ENCODE data around the gene MN1. TPM values are rescaled to one million over a fixed set of nuclear protein-coding genes. Genes with fewer than 3 reads are reported as not detected.

The MN1 gene
- total RNA-seq, 4 donors from 2014 or later, result 1.7 to 7.0 (median 2.4) TPM

DNA sequence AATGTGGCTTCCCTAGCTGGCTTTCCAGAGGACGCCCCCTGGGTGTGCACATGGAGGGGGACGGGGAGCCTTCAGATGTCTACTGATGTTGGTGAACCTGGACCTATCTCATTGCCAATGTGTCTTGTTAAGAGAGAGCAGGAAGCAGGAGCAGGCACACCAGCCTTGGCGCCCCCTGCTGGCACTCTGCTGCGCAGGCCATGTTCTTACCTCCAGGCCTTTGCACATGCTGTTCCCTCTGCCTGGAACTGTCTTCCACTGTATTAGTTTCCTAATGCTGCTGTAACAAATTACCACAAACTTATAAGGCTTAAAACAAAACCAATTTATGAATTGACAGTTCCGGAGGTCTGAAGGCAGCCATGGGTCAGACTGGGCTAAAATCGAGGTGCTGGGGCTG, 23.6 kb upstream of the MN1 start:
- intact Hi-C loops (cut with DNase I; ENCODE audit: low total_unique reads), result no loop called here
- TF ChIP-seq POLR2A (IDR thresholded peaks at IDR 0.05), result no peak
- TF ChIP-seq, protein P1, sequence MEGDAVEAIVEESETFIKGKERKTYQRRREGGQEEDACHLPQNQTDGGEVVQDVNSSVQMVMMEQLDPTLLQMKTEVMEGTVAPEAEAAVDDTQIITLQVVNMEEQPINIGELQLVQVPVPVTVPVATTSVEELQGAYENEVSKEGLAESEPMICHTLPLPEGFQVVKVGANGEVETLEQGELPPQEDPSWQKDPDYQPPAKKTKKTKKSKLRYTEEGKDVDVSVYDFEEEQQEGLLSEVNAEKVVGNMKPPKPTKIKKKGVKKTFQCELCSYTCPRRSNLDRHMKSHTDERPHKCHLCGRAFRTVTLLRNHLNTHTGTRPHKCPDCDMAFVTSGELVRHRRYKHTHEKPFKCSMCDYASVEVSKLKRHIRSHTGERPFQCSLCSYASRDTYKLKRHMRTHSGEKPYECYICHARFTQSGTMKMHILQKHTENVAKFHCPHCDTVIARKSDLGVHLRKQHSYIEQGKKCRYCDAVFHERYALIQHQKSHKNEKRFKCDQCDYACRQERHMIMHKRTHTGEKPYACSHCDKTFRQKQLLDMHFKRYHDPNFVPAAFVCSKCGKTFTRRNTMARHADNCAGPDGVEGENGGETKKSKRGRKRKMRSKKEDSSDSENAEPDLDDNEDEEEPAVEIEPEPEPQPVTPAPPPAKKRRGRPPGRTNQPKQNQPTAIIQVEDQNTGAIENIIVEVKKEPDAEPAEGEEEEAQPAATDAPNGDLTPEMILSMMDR (IDR thresholded peaks at IDR 0.05), result no peak
- no peak for DNase-seq (ENCODE audit: low spot score in 2 of 2)
- WGBS, 2 donors, result 89 to 97% methylated on average over 6 of the region's 6 CpGs
- no peak overlapping the region for H3K4me3 ChIP-seq (ENCODE audit: low read depth, poor library complexity, severe bottlenecking)

DNA sequence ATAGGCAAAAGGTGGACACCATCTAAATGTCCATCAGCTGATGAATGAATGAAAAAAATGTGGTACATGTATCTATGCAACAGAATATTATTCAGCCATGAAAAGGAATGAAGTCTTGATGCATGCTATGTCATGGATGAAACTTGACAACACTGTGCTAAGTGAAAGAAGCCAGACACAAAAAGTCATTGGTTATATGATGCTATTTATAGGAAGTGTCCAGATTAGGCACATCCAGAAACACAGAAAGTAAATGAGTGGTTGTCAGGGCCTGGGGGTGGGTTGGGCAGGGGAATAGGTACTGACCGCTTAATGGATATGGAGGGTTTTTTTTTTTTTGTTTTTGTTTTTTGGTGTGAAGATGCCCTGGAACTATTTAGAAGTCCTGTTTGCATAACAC, 21.7 kb upstream of the MN1 start:
- TF ChIP-seq, protein P1 (IDR thresholded peaks at IDR 0.05), result no peak
- TF ChIP-seq POLR2A (IDR thresholded peaks at IDR 0.05), result no peak
- intact Hi-C loops (cut with DNase I; ENCODE audit: low total_unique reads), result no loop called here
- no peak for DNase-seq (ENCODE audit: low spot score in 2 of 2)
- no peak overlapping the region for H3K4me3 ChIP-seq (ENCODE audit: low read depth, poor library complexity, severe bottlenecking)
- WGBS, 2 donors, result 98% methylated on average over 1 of the region's 1 CpG

DNA sequence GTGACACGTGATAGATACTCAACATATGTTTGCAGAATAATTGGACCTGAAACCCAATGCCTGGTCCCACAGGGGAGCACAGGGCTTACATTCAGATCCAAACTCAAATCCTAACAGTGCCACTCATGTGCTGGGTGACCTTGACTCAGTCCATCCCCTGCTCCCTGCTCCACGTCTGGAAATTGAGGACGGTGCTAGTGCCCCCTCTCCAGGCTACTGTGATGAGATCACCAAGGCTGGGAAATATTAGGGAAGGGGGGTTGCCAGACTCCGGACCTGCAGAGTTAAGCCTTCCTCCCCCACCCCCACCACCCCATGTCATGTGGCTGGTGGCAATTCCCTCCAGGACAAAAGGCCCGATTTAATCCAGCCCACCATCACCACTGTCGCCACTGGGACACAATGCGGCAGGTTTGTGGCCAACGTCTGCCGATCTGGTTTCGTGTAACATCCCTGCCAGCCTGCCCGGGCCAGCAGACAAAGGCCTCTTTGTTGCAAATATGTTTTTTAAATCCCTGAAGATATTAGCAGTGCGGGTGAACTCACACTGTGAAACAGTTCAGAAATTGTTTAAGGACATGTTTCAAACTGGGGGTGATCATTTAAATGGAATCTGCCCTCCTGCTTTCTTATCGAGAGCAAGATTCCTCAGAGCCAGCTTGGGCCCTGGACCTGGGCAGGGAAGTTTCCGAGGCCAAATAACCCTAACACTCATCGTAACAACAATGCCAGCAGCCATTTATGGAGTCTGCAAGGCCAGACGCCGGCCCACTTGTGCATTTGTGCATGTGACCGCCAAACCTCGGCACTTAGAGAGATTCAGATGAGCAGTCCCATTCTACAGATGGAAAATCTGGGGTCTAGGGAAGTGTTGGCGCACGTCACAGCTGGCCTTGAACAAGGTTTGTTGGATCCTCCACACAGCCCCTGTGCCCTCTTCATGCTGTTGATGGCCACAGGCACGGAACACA, 19.6 kb upstream of the MN1 start:
- WGBS, 2 donors, result 72 to 75% methylated on average over 22 of the region's 22 CpGs
- no peak for DNase-seq (ENCODE audit: low spot score in 2 of 2)
- intact Hi-C loops (cut with DNase I; ENCODE audit: low total_unique reads), result no loop called here
- no peak for TF ChIP-seq POLR2A (IDR thresholded peaks at IDR 0.05)
- TF ChIP-seq, protein P1 (IDR thresholded peaks at IDR 0.05), result no peak
- no peak overlapping the region for H3K4me3 ChIP-seq (ENCODE audit: low read depth, poor library complexity, severe bottlenecking)

DNA sequence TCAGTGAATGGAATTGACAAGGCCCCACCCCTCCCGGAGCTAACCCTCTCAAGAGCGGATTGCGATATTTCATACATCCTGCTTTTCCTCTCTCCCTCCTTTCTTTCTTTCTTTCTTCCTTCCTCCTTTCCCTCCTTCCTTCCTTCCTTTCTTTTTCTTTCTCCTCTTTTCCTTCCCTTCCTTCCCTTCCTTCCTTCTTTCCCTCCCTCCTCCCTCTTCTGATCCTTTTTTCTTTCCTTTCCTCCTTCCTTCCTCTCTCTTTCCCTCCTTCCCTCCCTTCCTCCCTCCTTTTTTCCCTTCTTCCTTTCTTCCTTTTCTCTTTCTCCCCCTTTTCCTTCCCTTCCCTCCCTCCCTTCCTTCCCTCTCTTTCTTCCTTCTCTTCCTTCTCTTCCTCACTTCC, 15.0 kb upstream of the MN1 start:
- no peak overlapping the region for H3K4me3 ChIP-seq (ENCODE audit: low read depth, poor library complexity, severe bottlenecking)
- no peak for DNase-seq (ENCODE audit: low spot score in 2 of 2)
- TF ChIP-seq POLR2A (IDR thresholded peaks at IDR 0.05), result no peak
- TF ChIP-seq, protein P1 (IDR thresholded peaks at IDR 0.05), result no peak
- WGBS, 2 donors, result 82 to 86% methylated on average over 3 of the region's 3 CpGs
- intact Hi-C loops (cut with DNase I; ENCODE audit: low total_unique reads), result no loop called here

DNA sequence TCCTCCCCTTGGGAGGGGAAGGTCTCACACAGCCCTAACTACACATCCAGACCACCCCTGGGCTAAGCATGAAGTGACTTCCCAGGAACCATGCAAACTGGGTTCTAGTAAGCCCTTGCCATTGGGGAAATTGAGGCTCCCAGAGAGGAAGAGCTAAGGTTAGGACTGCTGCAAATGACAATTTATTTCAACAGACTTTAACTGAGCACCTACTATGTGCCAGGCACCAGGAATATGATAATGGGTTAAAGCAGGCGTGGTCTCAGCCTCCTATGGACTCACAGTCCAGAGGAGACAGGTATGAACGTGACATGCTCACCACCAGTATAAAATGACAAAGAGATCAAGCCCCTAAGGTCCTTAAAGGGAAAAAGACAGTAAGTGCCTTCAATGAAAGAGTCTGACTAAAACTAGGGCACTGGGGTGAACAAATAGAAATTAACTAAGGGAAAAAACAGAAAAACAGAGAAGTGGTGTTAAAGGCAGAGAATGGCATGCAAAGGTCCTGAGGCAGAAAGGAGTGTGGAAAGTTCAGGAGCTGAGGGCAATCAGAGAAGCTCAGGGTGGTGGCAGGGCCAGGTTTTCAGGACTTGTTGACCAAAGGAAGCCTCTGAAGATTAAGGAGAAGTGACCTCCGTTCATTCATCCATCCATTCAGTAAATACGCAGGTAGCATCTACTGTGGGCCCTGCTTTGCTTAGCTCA, 14.4 kb upstream of the MN1 start:
- H3K4me3 ChIP-seq (ENCODE audit: low read depth, poor library complexity, severe bottlenecking), result no peak overlapping the region
- WGBS, 2 donors, result 84 to 90% methylated on average over 4 of the region's 4 CpGs
- DNase-seq (ENCODE audit: low spot score in 2 of 2), result no peak
- intact Hi-C loops (cut with DNase I; ENCODE audit: low total_unique reads), result no loop called here
- no peak for TF ChIP-seq POLR2A (IDR thresholded peaks at IDR 0.05)
- TF ChIP-seq, protein P1 (IDR thresholded peaks at IDR 0.05), result no peak
